A673 (cell line): ENCODE data around the gene NOL3. TPM values are rescaled to one million over a fixed set of nuclear protein-coding genes. Genes with fewer than 3 reads are reported as not detected.
A peak's percentile ranks its signal among the peaks of the same experiment; 100 is the strongest.

Source experiments
- BruUV-seq: library from RNA; stranded (reverse); fragments of 400-500 nt; replicated peaks from 2 replicates; lab custom pipeline; 2021; lab: Mats Ljungman, UMichigan
- CTCF ChIA-PET: fragments of 300-600 bp; sonication (Branson Sonifier 250); formaldehyde crosslinking; loops from one replicate; lab custom pipeline; 2022; ENCODE audit warnings: antibody characterized with exemption; lab: Charles Lee
- POLR2A ChIA-PET: fragments of 300-600 bp; sonication (Branson Sonifier 250); formaldehyde crosslinking; loops from one replicate; lab custom pipeline; 2022; ENCODE audit warnings: antibody characterized with exemption; ENCODE audit not compliant: low non-redundant PET; lab: Charles Lee
- DNase-seq: peaks from one replicate; pipeline ENCODE4 v3.0.0-alpha.2; 2015; ENCODE audit warnings: low spot score
- H3K27ac ChIP-seq: fragments of 200-600 bp; sonication (generic); 2 replicates; pipeline ENCODE4 v1.5.1; 2016; ENCODE audit warnings: mixed run types, low read depth, mild to moderate bottlenecking, mixed read lengths, antibody characterized with exemption, low read length; ENCODE audit not compliant: poor library complexity, severe bottlenecking
- H3K27me3 ChIP-seq: fragments of 200-600 bp; sonication (generic); replicated peaks from 2 replicates; pipeline ENCODE4 v1.6.1; 2017; ENCODE audit warnings: mixed run types, low read depth, mild to moderate bottlenecking, mixed read lengths, antibody characterized with exemption, low read length; ENCODE audit not compliant: insufficient read depth, poor library complexity
- H3K36me3 ChIP-seq: fragments of 200-600 bp; sonication (generic); 2 replicates; pipeline ENCODE4 v1.6.1; 2016; ENCODE audit warnings: mixed run types, mild to moderate bottlenecking, mixed read lengths, antibody characterized with exemption, low read length; ENCODE audit not compliant: insufficient read depth, poor library complexity, severe bottlenecking
- H3K4me1 ChIP-seq: fragments of 200-600 bp; sonication (generic); 2 replicates; pipeline ENCODE4 v1.6.1; 2017; ENCODE audit warnings: mixed run types, mild to moderate bottlenecking, mixed read lengths, antibody characterized with exemption, low read length; ENCODE audit not compliant: insufficient read depth, poor library complexity, severe bottlenecking
- H3K4me3 ChIP-seq: fragments of 200-600 bp; sonication (generic); 2 replicates; pipeline ENCODE4 v1.5.1; 2016; ENCODE audit warnings: low read depth, mixed run types, mild to moderate bottlenecking, mixed read lengths, low read length; ENCODE audit not compliant: poor library complexity, severe bottlenecking
- H3K9me3 ChIP-seq: fragments of 200-600 bp; sonication (generic); 2 replicates; pipeline ENCODE4 v1.6.1; 2016; ENCODE audit warnings: mixed run types, low read depth, mild to moderate bottlenecking, mixed read lengths, antibody characterized with exemption, low read length; ENCODE audit not compliant: poor library complexity, severe bottlenecking
- CTCF ChIP-seq: fragments of 300-800, 200-600 bp; sonication (generic); conservative IDR thresholded peaks from 2 replicates; pipeline ENCODE4 v1.5.1; 2017; ENCODE audit warnings: low read depth, mild to moderate bottlenecking, antibody characterized with exemption, low read length, moderate library complexity, mixed read lengths
- EZH2 ChIP-seq: fragments of 200-600 bp; sonication (generic); IDR thresholded peaks from 2 replicates; pipeline ENCODE4 v1.6.1; 2017; ENCODE audit warnings: borderline replicate concordance, low read depth, mild to moderate bottlenecking, mixed read lengths, antibody characterized with exemption, low read length; ENCODE audit not compliant: poor library complexity, severe bottlenecking
- intact Hi-C: fragments of 100-400 bp; cut with micrococcal nuclease; formaldehyde crosslinking; loops from one replicate; pipeline ENCODE4 v1.10.0; 2022; ENCODE audit not compliant: unreplicated experiment
- total RNA-seq: library from RNA; stranded (reverse); gene quantifications from 2 replicates; pipeline ENCODE4 v1.2.3, GENCODE V29; 2021

Gene NOL3
- total RNA-seq, 1 experiment from 2014 or later, result 15.3 TPM

GRCh38 chr16:67197704-67198103 is 27.4 kb downstream of the NOL3 start:
- intact Hi-C loops, result no loop called here
- POLR2A ChIA-PET, result interaction anchor here (0.5 kb wide), 1 partner anchor 126 kb away, joined by 3 read pairs; no protein-coding TSS in a partner anchor
- DNase-seq, result no peak
- no peak overlapping the region for H3K27ac ChIP-seq
- peaks cover 13% of the 10 kb centered on the region for H3K4me1 ChIP-seq
- no peak overlapping the region for H3K4me3 ChIP-seq
- H3K27me3 ChIP-seq, result no peaks in the 10 kb centered on the region
- no TSS peak for BruUV-seq
- no peaks in the 10 kb centered on the region for H3K9me3 ChIP-seq
- CTCF ChIA-PET, result interaction anchor here (0.7 to 0.9 kb wide), 2 partner anchors 67 to 230 kb away, joined by 3 to 4 read pairs; no protein-coding TSS in a partner anchor
- TF ChIP-seq CTCF (no peak), EZH2 (no peak)
- peaks cover 67% of the 10 kb centered on the region for H3K36me3 ChIP-seq

- BruUV-seq, result no TSS peak
- intact Hi-C loops, result no loop called here
- Histone ChIP-seq H3K4me3 (no peak overlapping the region), H3K27ac (no peak overlapping the region), H3K9me3 (no peaks in the 10 kb centered on the region), H3K36me3 (peaks cover 68% of the 10 kb centered on the region), H3K27me3 (no peaks in the 10 kb centered on the region), H3K4me1 (peaks cover 8% of the 10 kb centered on the region)
- TF ChIP-seq CTCF, result peak; percentile 83
- no peak for TF ChIP-seq EZH2
- POLR2A ChIA-PET, result interaction anchor here (0.5 kb wide), 1 partner anchor 127 kb away, joined by 3 read pairs; no protein-coding TSS in a partner anchor
- CTCF ChIA-PET, result interaction anchor here (0.6 to 0.9 kb wide), 3 partner anchors 13 to 230 kb away, joined by 3 to 4 read pairs (median 3); no protein-coding TSS in a partner anchor
- DNase-seq, result peak; percentile 76
Measured at GRCh38 chr16:67198238-67198734, 27.9 kb downstream of the NOL3 start.

GRCh38 chr16:67199011-67199807 is 28.9 kb downstream of the NOL3 start, which contains the start of gene ELMO3:
Gene ELMO3, plus strand, starts transcription at chr16:67199131. Its CDS starts 196 bp downstream, at chr16:67199327.
- H3K36me3 ChIP-seq, result peaks cover 61% of the 10 kb centered on the region
- no TSS peak for BruUV-seq
- H3K27me3 ChIP-seq, result no peaks in the 10 kb centered on the region
- POLR2A ChIA-PET, result interaction anchor here (0.6 kb wide), 1 partner anchor 172 kb away, joined by 3 read pairs; no protein-coding TSS in a partner anchor
- CTCF ChIA-PET, result no interaction called here
- H3K4me1 ChIP-seq, result no peaks in the 10 kb centered on the region
- H3K9me3 ChIP-seq, result no peaks in the 10 kb centered on the region
- H3K4me3 ChIP-seq, result no peak within 1 kb of the TSS
- TF ChIP-seq EZH2, result no peak
- TF ChIP-seq CTCF, result no peak; the same call in 1 of the 2 replicates
- H3K27ac ChIP-seq, result no peak within 1 kb of the TSS
- intact Hi-C loops, result no loop called here
- DNase-seq, result no peak
